C4-2B (cell line): ENCODE data around the gene ZNF618.
A peak's percentile ranks its signal among the peaks of the same experiment; 100 is the strongest.

ENCODE experiments used
- H3K27ac ChIP-seq: fragments of 450-650 bp; 2 replicates; pipeline ENCODE4 v1.5.1; 2017
- CTCF ChIP-seq: fragments of 450-650 bp; conservative IDR thresholded peaks from 2 replicates; pipeline ENCODE4 v1.5.1; 2017; ENCODE audit warnings: mild to moderate bottlenecking
- ZFX ChIP-seq: fragments of 450-650 bp; IDR thresholded peaks from 2 replicates; pipeline ENCODE4 v1.6.1; 2017

The ZNF618 gene

DNA sequence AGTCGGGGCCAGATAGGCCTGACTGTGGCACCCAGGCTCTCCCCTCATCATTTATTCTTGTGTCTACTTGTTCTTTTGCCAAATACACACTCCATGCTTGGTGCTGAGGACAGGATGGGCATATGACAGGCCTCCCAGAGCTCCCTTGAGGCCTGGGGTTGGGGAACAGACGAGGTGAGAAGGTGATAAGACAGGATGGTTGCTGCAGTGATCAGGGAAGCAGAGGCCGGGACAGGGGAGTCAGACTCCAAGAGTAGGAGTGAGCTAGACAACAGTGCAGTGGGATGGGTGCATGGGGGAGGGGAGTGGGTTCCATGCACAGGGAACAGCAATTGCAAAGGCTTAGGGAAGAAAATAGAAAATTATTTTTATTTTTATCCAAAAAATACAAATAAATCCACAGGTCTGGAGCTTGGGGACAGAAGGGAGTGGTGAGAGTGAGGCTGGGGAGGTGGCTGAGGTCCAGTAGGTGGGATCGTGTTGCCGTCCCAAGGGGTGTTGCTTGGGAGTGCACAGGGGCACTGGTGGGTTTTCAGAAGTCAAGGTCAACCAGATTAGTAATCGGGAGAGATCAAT lies 205.4 kb downstream of the ZNF618 start:
- peak overlapping the region; percentile 73 for H3K27ac ChIP-seq
- TF ChIP-seq CTCF (no peak), ZFX (no peak)

DNA sequence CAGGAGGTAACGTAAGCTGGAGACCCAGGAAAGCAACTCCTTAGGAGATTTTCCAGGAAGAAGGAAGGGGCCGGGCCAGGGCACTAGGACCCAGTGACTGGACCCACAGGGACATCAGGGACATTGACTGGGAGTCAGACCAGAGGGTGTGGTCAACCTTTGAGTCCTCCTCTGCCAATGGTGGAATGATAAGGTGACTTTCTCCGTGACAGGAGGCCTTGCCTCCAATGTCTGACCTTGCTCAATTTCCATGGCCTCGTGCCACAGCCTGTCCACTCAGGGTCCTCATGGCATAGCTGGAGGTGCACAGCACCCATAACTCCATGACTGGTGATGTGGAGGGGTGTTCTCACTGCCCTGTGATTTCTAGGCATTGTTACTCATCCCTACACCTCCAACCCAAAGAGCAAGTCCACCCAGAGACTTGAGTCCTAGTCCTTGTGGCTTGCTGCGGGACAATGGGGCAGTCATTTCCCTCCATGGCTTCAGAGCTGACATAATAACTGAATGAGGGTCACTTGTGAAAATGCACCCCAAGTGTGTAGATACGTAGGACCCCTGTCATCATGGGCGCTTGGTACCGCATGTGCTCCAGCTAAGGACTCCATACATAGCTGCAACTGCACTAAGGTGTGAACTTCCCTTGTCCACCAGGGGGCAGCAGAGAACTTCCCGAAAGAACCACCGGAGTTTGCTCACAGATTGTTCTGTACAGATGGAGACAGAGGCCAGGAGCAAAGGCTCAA lies 206.1 kb downstream of the ZNF618 start:
- TF ChIP-seq ZFX: no peak
- peak; percentile 93 for TF ChIP-seq CTCF
- peak overlapping the region; percentile 73 for H3K27ac ChIP-seq

DNA sequence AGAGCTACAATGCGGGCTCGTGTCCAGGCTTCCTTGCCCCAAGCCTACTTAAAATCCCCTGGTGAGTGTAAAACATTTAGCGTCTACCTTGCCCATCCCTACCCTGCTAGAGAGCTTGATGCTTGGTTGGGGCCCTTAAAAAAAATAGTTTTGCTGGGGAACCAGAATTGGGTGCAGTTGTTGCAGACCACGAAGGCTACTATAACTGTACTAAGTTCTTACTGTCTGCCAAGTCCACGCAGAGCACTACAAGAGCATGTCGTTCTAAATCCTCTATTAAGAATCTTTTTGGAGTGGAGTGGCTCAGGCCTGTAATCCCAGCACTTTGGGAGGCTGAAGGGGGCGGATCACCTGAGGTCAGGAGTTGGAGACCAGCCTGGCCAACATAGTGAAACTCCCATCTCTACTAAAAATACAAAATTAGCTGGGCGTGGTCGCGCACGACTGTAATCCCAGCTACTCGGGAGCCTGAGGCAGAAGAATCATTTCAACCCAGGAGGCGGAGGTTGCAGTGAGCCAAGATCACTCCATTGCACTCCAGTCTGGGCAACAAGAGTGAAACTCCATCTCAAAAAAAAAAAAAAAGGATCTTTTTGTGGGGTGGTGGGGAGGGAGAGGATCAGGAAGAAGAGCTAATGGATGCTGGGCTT lies 206.8 kb downstream of the ZNF618 start:
- peak overlapping the region; percentile 73; the same call in 1 of the 2 replicates for H3K27ac ChIP-seq

DNA sequence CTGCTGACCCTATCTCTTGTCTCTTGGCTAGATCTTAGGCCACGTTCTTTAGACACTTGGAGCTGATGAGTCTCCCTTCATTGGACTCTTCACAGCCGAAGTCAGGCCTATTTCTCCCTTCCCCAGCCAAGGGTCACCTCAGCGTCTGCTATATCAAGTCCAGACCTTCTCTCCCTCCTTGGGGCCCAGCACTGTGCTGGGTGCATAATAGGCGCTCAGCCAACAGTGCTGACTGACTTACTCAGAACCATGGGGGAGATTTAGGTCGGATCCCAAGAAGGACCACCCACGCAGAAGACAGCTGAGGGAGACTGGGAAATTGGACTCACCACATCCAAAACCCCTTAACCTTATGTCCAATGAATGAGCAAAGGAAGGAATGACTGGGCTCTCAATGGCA lies 207.6 kb downstream of the ZNF618 start:
- H3K27ac ChIP-seq: no peak overlapping the region
- TF ChIP-seq CTCF (no peak), ZFX (no peak)

- TF ChIP-seq ZFX (no peak), CTCF (no peak)
Observed at GRCh38 chr9:114084282-114085073, 208.4 kb downstream of the ZNF618 start.

DNA sequence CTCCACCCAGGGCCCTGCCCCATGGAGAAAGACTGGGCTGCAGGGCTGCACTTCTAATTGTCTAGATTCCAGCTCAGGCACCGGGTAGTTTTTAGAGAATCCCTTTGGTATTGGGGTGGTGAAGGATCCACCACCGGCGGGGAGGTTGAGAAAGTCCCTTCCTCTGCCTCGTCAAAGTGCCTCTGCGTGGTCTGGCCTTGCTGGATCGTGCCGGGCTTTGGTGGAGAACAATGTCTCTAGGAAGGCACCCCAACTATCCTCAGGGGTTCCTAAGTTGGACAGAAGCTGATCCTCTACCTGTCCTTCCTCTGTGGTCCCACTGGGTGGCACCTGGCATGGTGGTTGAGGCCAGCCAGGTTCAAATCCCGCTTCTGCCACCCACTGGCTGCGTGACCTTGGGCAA lies 209.3 kb downstream of the ZNF618 start:
- TF ChIP-seq CTCF (no peak), ZFX (no peak)
- no peak overlapping the region for H3K27ac ChIP-seq

More at GRCh38 chr9:114084282-114085073, 208.4 kb downstream of the ZNF618 start:
- no peak overlapping the region for H3K27ac ChIP-seq

DNA sequence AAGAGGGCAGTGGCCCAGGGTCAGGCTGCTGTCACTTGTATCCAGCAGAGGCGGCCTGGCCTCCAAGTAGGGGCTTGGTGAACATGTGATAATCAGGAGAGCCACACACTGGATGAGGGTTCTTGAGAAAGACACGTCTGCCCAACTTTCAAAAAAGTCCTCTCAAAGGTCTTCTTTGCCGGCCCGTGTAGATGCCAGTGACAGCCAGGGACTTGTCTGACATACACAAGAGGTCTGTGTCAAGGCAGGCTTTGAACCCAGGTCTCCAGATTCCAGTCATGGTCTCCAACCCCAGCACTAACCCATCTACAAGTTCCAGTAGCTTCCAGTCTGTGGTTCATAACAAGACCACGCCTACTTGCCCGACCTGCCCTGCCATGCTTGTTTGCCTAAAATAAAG lies 209.9 kb downstream of the ZNF618 start:
- no peak overlapping the region for H3K27ac ChIP-seq
- TF ChIP-seq ZFX (no peak), CTCF (no peak)
